ENCODE measurements around the gene HTT. TPM values are rescaled to one million over a fixed set of nuclear protein-coding genes. Genes with fewer than 3 reads are reported as not detected.
"Not testable (repeated sequence)": the region's sequence is repeated elsewhere in the genome, so short reads cannot be mapped to it uniquely, and the experiment has no call there.

The HTT gene
- total RNA-seq, 2 donors from 2014 or later: 104 to 109 TPM

- no peak overlapping the region for H3K27ac ChIP-seq (ENCODE audit: low read depth, low read length)
- WGBS, 2 experiments (ENCODE audit: insufficient coverage in 1 of 2, insufficient read length in 1 of 2): 95% methylated on average over 7 of the region's 7 CpGs; no CpG with 5 or more reads in 1 of the 2 experiments
- no peak for TF ChIP-seq CTCF (conservative IDR thresholded peaks at IDR 0.05)
Observed at GRCh38 chr4:3160438-3160837, 86.0 kb downstream of the HTT start.

GRCh38 chr4:3161044-3161443, 86.6 kb downstream of the HTT start:
- H3K36me3 ChIP-seq (ENCODE audit: control insufficient read depth, insufficient read depth, low read length): peaks cover 57% of the 10 kb centered on the region
- 98 to 100% methylated on average over 1 to 4 of the region's 4 CpGs for WGBS, 2 experiments (ENCODE audit: insufficient coverage in 1 of 2, insufficient read length in 1 of 2)
- H3K27me3 Mint-ChIP-seq (ENCODE audit: insufficient read depth); H3K4me1 ChIP-seq (ENCODE audit: control insufficient read depth, insufficient read depth, low read length); H3K9ac ChIP-seq (ENCODE audit: extremely low read depth, low read length, poor library complexity, severe bottlenecking); H3K27me3 ChIP-seq (ENCODE audit: control insufficient read depth, insufficient read depth, low read length, poor library complexity, severe bottlenecking); H3K4me1 Mint-ChIP-seq; DNase-seq; H3K4me3 ChIP-seq (ENCODE audit: low read length); H3K4me3 Mint-ChIP-seq; H3K27ac ChIP-seq (ENCODE audit: low read depth, low read length); H3K27ac Mint-ChIP-seq: not testable (repeated sequence)
- Mint-ChIP-seq H3K36me3 (ENCODE audit: low read depth) (peaks cover 90% of the 10 kb centered on the region), H3K9me3 (peaks cover 40% of the 10 kb centered on the region)
- H3K9me3 ChIP-seq (ENCODE audit: control insufficient read depth, low read length): peaks cover 28% of the 10 kb centered on the region

More at GRCh38 chr4:3160438-3160837, 86.0 kb downstream of the HTT start:
- Histone ChIP-seq H3K4me1 (ENCODE audit: control insufficient read depth, insufficient read depth, low read length) (no peaks in the 10 kb centered on the region), H3K27me3 (ENCODE audit: control insufficient read depth, insufficient read depth, low read length, poor library complexity, severe bottlenecking) (no peaks in the 10 kb centered on the region), H3K4me3 (ENCODE audit: low read length) (no peak overlapping the region), H3K9ac (ENCODE audit: extremely low read depth, low read length, poor library complexity, severe bottlenecking) (no peak overlapping the region), H3K36me3 (ENCODE audit: control insufficient read depth, insufficient read depth, low read length) (peaks cover 57% of the 10 kb centered on the region), H3K9me3 (ENCODE audit: control insufficient read depth, low read length) (peaks cover 28% of the 10 kb centered on the region)
- Mint-ChIP-seq H3K27me3 (ENCODE audit: insufficient read depth) (no peaks in the 10 kb centered on the region), H3K27ac (no peak overlapping the region), H3K4me3 (no peak overlapping the region), H3K4me1 (peaks cover 2% of the 10 kb centered on the region), H3K36me3 (ENCODE audit: low read depth) (peaks cover 84% of the 10 kb centered on the region), H3K9me3 (peaks cover 40% of the 10 kb centered on the region)
- no peak for DNase-seq

GRCh38 chr4:3166434-3166833, 92.0 kb downstream of the HTT start:
- H3K27me3 Mint-ChIP-seq (ENCODE audit: insufficient read depth); H3K4me3 ChIP-seq (ENCODE audit: low read length); H3K9ac ChIP-seq (ENCODE audit: extremely low read depth, low read length, poor library complexity, severe bottlenecking); H3K4me1 ChIP-seq (ENCODE audit: control insufficient read depth, insufficient read depth, low read length); H3K4me3 Mint-ChIP-seq; H3K27me3 ChIP-seq (ENCODE audit: control insufficient read depth, insufficient read depth, low read length, poor library complexity, severe bottlenecking); H3K27ac ChIP-seq (ENCODE audit: low read depth, low read length): not testable (repeated sequence)
- peaks cover 38% of the 10 kb centered on the region for H3K9me3 ChIP-seq (ENCODE audit: control insufficient read depth, low read length)
- peaks cover 51% of the 10 kb centered on the region for H3K9me3 Mint-ChIP-seq
- peaks cover 31% of the 10 kb centered on the region for H3K4me1 Mint-ChIP-seq
- H3K36me3 Mint-ChIP-seq (ENCODE audit: low read depth): peaks cover 88% of the 10 kb centered on the region
- WGBS, 2 experiments (ENCODE audit: insufficient coverage in 1 of 2, insufficient read length in 1 of 2): 63 to 76% methylated on average over 5 to 6 of the region's 6 CpGs
- peak; percentile 63 for DNase-seq
- peak overlapping the region; percentile 46 for H3K27ac Mint-ChIP-seq
- H3K36me3 ChIP-seq (ENCODE audit: control insufficient read depth, insufficient read depth, low read length): peaks cover 47% of the 10 kb centered on the region

GRCh38 chr4:3168029-3168428, 93.5 kb downstream of the HTT start:
- TF ChIP-seq CTCF (conservative IDR thresholded peaks at IDR 0.05): no peak
- H3K27ac Mint-ChIP-seq: peak overlapping the region; percentile 53
- H3K4me3 Mint-ChIP-seq: peak overlapping the region; percentile 26
- Histone ChIP-seq H3K9ac (ENCODE audit: extremely low read depth, low read length, poor library complexity, severe bottlenecking) (no peak overlapping the region), H3K27me3 (ENCODE audit: control insufficient read depth, insufficient read depth, low read length, poor library complexity, severe bottlenecking) (no peaks in the 10 kb centered on the region), H3K27ac (ENCODE audit: low read depth, low read length) (no peak overlapping the region), H3K4me3 (ENCODE audit: low read length) (peak overlapping the region; percentile 11), H3K4me1 (ENCODE audit: control insufficient read depth, insufficient read depth, low read length) (peaks cover 7% of the 10 kb centered on the region), H3K36me3 (ENCODE audit: control insufficient read depth, insufficient read depth, low read length) (peaks cover 50% of the 10 kb centered on the region), H3K9me3 (ENCODE audit: control insufficient read depth, low read length) (peaks cover 24% of the 10 kb centered on the region)
- H3K9me3 Mint-ChIP-seq: peaks cover 36% of the 10 kb centered on the region
- H3K4me1 Mint-ChIP-seq: peaks cover 31% of the 10 kb centered on the region
- DNase-seq: peak; percentile 79
- peaks cover 88% of the 10 kb centered on the region for H3K36me3 Mint-ChIP-seq (ENCODE audit: low read depth)
- H3K27me3 Mint-ChIP-seq (ENCODE audit: insufficient read depth): no peaks in the 10 kb centered on the region
- 42 to 85% methylated on average over 3 of the region's 3 CpGs for WGBS, 2 experiments (ENCODE audit: insufficient coverage in 1 of 2, insufficient read length in 1 of 2)
